ENCODE measurements around the gene WDFY4.

DNA sequence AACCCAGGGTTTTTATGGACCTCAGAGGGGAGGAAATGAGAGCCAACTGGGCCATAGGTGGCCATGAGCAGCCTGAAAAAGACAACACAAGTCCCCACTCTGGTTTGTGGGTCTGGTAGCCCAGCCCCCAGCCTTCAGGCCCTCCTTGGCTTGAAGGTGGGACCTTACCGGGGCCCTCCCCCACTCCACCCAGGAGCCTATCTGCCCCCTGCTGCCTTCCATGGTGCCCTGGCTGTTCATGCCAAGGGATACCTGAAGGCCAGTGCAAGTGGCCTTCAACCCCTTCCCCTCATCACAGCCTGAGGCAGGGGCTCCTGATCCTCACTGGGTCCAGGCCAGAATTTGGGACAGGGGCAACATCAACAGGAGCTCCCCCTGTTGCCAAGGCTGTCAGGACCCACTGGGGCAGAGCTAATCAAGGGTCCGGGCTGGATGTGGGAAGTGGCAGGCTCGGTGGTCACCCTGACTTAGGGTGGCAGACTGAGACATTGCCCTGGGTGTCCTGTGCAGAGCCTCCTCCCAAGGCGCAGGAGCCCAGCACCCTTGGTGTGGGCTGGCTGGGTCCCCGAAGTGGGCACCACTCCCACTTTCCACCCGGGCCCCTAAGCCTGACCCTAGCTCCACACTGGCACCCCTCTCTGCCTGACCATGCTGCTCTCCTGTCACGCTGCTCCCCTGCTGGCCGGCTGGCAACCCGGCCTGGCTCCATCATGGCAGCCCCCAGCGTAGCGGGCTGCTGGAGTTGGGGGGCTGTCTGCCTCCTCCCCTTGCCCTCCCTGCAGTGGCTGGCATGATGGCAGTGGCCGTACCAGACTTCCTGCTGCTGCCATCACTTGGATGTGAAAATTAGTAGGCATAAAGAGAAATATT lies 6.4 kb downstream of the WDFY4 start:
- TF ChIP-seq, protein P1, sequence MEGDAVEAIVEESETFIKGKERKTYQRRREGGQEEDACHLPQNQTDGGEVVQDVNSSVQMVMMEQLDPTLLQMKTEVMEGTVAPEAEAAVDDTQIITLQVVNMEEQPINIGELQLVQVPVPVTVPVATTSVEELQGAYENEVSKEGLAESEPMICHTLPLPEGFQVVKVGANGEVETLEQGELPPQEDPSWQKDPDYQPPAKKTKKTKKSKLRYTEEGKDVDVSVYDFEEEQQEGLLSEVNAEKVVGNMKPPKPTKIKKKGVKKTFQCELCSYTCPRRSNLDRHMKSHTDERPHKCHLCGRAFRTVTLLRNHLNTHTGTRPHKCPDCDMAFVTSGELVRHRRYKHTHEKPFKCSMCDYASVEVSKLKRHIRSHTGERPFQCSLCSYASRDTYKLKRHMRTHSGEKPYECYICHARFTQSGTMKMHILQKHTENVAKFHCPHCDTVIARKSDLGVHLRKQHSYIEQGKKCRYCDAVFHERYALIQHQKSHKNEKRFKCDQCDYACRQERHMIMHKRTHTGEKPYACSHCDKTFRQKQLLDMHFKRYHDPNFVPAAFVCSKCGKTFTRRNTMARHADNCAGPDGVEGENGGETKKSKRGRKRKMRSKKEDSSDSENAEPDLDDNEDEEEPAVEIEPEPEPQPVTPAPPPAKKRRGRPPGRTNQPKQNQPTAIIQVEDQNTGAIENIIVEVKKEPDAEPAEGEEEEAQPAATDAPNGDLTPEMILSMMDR (conservative IDR thresholded peaks at IDR 0.05 in 1 of 2, IDR thresholded peaks at IDR 0.05 in 1 of 2; ENCODE audit: low read depth in 1 of 2, low read length in 2 of 2), result no peak
- no peak for TF ChIP-seq EZH2 (IDR thresholded peaks at IDR 0.05; ENCODE audit: low read length, missing control alignments)
